HL-60 (cell line): ENCODE results near the gene OPRD1.

Experiments used
- DNase-seq, 2 experiments: peaks; one replicate each; pipeline ENCODE4 v3.0.0-alpha.2; 2010 to 2020; ENCODE audit warnings: low read depth in 1 of 2, low spot score in 1 of 2
- H3K27ac ChIP-seq: fragments of 250-450 bp; sonication (Bioruptor Pico); replicated peaks from 2 replicates; pipeline ENCODE4 v1.5.1; 2020; ENCODE audit warnings: mild to moderate bottlenecking, moderate library complexity
- H3K27me3 ChIP-seq: fragments of 250-450 bp; sonication (Bioruptor Pico); 2 replicates; pipeline ENCODE4 v1.5.1; 2021; ENCODE audit warnings: mild to moderate bottlenecking, moderate library complexity; ENCODE audit not compliant: insufficient read depth, poor library complexity, severe bottlenecking
- H3K4me3 ChIP-seq: replicated peaks from 2 replicates; pipeline ENCODE4 v1.5.1; 2011; ENCODE audit warnings: mild to moderate bottlenecking, control low read depth, low read length; ENCODE audit not compliant: insufficient read depth
- GABPA ChIP-seq: IDR thresholded peaks from 2 replicates; pipeline ENCODE4 v1.6.1; 2012; ENCODE audit warnings: low read depth
- POLR2AphosphoS5 ChIP-seq: IDR thresholded peaks from 2 replicates; pipeline ENCODE4 v1.6.1; 2012; ENCODE audit warnings: low read depth
- SPI1 ChIP-seq: IDR thresholded peaks from 2 replicates; pipeline ENCODE4 v1.6.1; 2012; ENCODE audit warnings: low read depth, mild to moderate bottlenecking, borderline replicate concordance
- TF ChIP-seq, protein P1 (sequence below): IDR thresholded peaks from one replicate; pipeline ENCODE4 v1.5.1; 2011; ENCODE audit warnings: low read length, control low read depth, inconsistent platforms; ENCODE audit not compliant: insufficient read depth
- TF ChIP-seq, protein P2 (sequence below): IDR thresholded peaks from 2 replicates; pipeline ENCODE4 v1.6.1; 2012; ENCODE audit warnings: low read depth; ENCODE audit not compliant: insufficient replicate concordance

Gene OPRD1

DNA sequence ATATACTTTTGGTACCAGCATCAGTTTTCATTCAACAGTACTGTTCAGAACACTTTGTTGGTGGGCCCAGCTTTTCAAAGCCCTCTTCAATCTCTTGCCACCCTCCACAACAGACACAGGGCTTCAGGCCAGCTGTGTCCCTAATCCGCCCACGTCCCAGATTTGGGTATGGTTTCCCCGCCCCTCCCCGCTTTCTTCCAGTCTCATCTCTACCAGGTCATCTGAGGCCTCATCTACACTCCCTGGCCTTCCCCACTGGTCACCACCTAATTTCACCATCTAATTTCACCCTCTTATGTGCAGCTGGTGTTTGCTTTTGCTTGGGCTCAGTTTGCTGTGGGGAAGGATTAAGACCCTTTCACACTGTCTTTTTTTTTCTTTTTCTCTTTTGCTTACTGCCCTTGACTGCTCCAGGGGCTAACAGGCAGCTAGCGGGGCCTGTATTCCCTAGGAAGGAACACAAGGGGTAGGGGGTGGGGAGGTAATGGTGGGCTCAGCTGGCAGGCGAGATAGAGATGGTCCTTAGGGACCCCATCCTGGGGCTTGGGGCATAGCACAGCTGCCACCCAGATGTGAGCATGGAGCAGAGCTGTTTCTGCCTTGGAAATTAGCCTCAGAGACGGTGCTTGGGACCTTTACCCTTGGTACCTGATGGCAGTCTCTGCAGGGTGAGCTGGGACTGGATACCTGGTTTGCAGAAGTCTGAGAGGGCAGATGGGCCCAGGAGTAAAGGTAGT is 98.6 kb downstream of the OPRD1 start:
- TF ChIP-seq, protein P1, sequence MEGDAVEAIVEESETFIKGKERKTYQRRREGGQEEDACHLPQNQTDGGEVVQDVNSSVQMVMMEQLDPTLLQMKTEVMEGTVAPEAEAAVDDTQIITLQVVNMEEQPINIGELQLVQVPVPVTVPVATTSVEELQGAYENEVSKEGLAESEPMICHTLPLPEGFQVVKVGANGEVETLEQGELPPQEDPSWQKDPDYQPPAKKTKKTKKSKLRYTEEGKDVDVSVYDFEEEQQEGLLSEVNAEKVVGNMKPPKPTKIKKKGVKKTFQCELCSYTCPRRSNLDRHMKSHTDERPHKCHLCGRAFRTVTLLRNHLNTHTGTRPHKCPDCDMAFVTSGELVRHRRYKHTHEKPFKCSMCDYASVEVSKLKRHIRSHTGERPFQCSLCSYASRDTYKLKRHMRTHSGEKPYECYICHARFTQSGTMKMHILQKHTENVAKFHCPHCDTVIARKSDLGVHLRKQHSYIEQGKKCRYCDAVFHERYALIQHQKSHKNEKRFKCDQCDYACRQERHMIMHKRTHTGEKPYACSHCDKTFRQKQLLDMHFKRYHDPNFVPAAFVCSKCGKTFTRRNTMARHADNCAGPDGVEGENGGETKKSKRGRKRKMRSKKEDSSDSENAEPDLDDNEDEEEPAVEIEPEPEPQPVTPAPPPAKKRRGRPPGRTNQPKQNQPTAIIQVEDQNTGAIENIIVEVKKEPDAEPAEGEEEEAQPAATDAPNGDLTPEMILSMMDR = no peak
- TF ChIP-seq, protein P2, sequence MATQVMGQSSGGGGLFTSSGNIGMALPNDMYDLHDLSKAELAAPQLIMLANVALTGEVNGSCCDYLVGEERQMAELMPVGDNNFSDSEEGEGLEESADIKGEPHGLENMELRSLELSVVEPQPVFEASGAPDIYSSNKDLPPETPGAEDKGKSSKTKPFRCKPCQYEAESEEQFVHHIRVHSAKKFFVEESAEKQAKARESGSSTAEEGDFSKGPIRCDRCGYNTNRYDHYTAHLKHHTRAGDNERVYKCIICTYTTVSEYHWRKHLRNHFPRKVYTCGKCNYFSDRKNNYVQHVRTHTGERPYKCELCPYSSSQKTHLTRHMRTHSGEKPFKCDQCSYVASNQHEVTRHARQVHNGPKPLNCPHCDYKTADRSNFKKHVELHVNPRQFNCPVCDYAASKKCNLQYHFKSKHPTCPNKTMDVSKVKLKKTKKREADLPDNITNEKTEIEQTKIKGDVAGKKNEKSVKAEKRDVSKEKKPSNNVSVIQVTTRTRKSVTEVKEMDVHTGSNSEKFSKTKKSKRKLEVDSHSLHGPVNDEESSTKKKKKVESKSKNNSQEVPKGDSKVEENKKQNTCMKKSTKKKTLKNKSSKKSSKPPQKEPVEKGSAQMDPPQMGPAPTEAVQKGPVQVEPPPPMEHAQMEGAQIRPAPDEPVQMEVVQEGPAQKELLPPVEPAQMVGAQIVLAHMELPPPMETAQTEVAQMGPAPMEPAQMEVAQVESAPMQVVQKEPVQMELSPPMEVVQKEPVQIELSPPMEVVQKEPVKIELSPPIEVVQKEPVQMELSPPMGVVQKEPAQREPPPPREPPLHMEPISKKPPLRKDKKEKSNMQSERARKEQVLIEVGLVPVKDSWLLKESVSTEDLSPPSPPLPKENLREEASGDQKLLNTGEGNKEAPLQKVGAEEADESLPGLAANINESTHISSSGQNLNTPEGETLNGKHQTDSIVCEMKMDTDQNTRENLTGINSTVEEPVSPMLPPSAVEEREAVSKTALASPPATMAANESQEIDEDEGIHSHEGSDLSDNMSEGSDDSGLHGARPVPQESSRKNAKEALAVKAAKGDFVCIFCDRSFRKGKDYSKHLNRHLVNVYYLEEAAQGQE = no peak
- TF ChIP-seq POLR2AphosphoS5 = no peak
- no peak for TF ChIP-seq GABPA
- TF ChIP-seq SPI1 = no peak
- no peak overlapping the region for H3K27ac ChIP-seq
- DNase-seq = no peak
- H3K4me3 ChIP-seq = no peak overlapping the region
- H3K27me3 ChIP-seq = no peaks in the 10 kb centered on the region

DNA sequence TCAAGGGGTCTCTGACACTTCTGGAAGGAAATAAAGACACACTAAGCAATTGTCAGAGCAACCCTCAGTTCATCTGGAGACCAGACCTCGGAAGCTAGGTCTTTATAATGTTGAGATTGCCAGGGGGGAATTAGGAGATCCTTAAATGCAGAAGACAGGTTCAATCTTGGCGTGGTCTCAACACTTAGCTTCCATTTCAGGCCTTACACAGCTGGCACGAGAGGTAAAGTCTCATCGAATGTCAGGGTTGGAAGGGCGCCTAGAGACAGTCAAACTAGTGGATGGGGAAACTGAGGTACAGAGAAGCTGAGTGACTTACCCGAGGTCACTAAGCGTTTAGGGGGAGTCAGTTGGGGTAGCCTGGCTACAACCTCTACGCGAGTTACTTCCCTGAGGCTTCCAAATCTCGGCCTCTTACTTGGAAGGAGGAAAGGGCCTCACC is 101.8 kb downstream of the OPRD1 start:
- no peak for DNase-seq
- Histone ChIP-seq H3K27me3 (no peaks in the 10 kb centered on the region), H3K4me3 (peak overlapping the region; percentile 51), H3K27ac (0 out of 2 replicates have a peak overlapping the region, but pooled peaks have one; percentile 13)
- TF ChIP-seq SPI1 = no peak
- TF ChIP-seq, protein P1 = no peak
- TF ChIP-seq, protein P2 = no peak
- TF ChIP-seq POLR2AphosphoS5 = no peak
- no peak for TF ChIP-seq GABPA

DNA sequence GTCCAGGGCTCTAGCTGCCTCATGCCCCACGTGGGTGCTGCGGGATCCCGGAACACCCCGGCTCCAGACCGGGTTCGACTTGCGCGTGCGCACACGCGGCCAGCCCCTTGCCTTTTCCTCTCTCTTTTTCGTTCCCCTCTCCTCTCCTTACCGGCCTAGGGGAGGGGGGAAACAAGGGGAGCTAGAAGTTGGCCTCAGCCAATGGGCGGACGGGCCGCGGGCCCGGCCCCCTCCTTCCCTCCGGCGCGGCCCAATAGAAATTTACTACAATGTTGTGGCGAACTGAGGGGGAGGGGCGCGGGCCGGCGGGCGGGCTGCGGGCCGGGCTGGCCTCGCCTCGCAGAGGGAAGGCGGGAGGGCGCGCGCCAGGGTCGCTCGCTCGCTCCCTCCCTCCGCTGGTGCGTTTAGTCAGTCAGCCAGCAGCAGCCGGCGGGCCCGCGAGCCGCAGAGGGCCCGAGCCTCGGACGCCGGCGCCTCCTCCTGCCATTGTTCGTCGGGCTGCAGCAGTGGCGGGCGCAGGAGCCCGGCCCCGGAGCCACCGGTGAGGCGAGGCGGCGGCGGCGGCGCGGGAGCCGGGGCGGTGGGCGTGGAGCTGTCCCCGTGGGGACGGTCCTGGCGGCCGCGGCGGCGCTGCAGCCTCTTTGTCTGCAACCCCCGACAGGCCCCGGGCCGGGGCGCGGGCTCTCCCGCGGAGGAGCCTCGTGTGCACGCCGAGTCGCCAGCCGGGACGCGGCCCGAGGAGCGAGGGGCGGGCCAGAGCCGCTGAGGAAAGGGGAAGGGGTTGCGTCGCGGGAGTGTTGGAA is 102.5 kb downstream of the OPRD1 start, which contains the start of gene EPB41:
Gene EPB41 (plus strand): TSS at position 342 of the 803 bp plus-strand sequence. CDS start 72,869 bp downstream, outside the sequence.
- TF ChIP-seq GABPA = no peak
- TF ChIP-seq POLR2AphosphoS5 = 0 out of 2 replicates have a peak, but pooled peaks have one; percentile 32
- TF ChIP-seq, protein P1 = no peak
- TF ChIP-seq, protein P2 = peak; percentile 40
- TF ChIP-seq SPI1 = peak; percentile 17; the same call in 1 of the 2 replicates
- H3K4me3 ChIP-seq = peak within 1 kb of the TSS; percentile 51
- no peaks in the 10 kb centered on the region for H3K27me3 ChIP-seq
- 0 out of 2 replicates have a peak within 1 kb of the TSS, but pooled peaks have one; percentile 13 for H3K27ac ChIP-seq
- DNase-seq = peak; percentile 90 to 95
